ENCODE measurements around the gene GRID1.

GRCh38 chr10:86071758-86072157 lies 294.8 kb downstream of the GRID1 start:
- TF ChIP-seq EZH2 (IDR thresholded peaks at IDR 0.05; ENCODE audit: borderline replicate concordance, low read depth, low read length): no peak
- TF ChIP-seq ATF7 (IDR thresholded peaks at IDR 0.05): no peak
- no peak for TF ChIP-seq TCF3 (CRISPR knock-in tag; IDR thresholded peaks at IDR 0.05)
- TF ChIP-seq CTCF (IDR thresholded peaks at IDR 0.05 in 2 of 3, conservative IDR thresholded peaks at IDR 0.05 in 1 of 3; ENCODE audit: insufficient read depth in 2 of 3, low read depth in 1 of 3, low read length in 3 of 3): no peak
- no peak for TF ChIP-seq MIER1 (IDR thresholded peaks at IDR 0.05; ENCODE audit: low read depth)
- no peak for TF ChIP-seq NCOR1 (IDR thresholded peaks at IDR 0.05)
- no peak for TF ChIP-seq ZBTB40 (IDR thresholded peaks at IDR 0.05)
- no peak for TF ChIP-seq ZBTB40 (CRISPR knock-in tag; IDR thresholded peaks at IDR 0.05)
- TF ChIP-seq LEF1 (IDR thresholded peaks at IDR 0.05): no peak
- TF ChIP-seq MTA2 (IDR thresholded peaks at IDR 0.05; ENCODE audit: low read depth): no peak
